Activated CD8-positive, alpha-beta memory T cell treated with anti-CD3 and anti-CD28 coated beads for 24 hours (primary cell): ENCODE results near the gene GPD1L.
"Not testable (repeated sequence)": the region's sequence is repeated elsewhere in the genome, so short reads cannot be mapped to it uniquely, and the experiment has no call there.

ENCODE experiments used
- DNase-seq: peaks from one replicate; pipeline ENCODE4 v3.0.0-alpha.2; 2020

GPD1L gene

GRCh38 chr3:32106132-32106928, at the start of gene GPD1L:
TSS of gene GPD1L (plus strand) at chr3:32106620. CDS start at chr3:32106712, 92 bp downstream.
- DNase-seq, result peak; percentile 95

- not testable (repeated sequence) for DNase-seq
Measured at GRCh38 chr3:32058465-32058864, 48.0 kb upstream of the GPD1L start.

- DNase-seq, result no peak
Measured at GRCh38 chr3:32062950-32063582, 43.4 kb upstream of the GPD1L start.

DNA sequence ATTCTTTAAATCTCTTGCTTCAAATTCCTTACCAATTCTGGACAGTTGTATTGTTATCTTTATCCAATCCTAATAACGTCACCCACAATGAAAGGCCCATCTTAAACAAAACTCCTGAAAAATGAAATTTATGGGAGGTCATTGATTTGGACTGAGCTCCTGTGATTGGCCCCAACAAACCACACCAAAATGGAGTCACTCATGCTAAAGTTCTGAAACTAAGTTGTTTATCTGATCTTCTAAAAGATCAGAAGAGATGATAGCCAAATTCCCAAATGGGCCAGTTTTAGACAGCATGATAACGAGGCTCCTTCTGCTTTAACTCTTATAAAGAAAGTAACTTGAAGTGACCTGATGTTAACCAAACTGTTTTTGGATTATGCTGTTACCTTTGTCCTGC, 39.7 kb upstream of the GPD1L start:
- DNase-seq, result no peak

DNA sequence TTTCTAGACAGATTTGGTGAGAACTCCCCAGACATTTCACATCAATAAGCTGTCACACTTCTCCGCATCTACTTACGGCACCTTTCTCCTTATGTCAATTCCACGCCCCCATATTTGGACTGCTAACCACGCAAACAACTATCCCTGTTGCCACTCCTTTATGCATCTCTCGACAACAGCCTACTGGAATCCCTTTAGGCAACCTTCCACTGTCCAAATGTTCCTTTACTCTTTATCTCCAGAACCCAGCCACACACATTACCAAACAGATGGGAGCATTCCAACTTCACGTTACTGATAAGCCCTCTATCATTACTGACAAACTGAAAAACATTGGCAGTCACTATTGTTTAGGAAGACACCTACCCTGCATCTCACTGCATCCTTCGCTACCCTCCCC, 32.2 kb upstream of the GPD1L start:
- not testable (repeated sequence) for DNase-seq

GRCh38 chr3:32076566-32076965, 29.9 kb upstream of the GPD1L start:
- DNase-seq, result no peak

DNA sequence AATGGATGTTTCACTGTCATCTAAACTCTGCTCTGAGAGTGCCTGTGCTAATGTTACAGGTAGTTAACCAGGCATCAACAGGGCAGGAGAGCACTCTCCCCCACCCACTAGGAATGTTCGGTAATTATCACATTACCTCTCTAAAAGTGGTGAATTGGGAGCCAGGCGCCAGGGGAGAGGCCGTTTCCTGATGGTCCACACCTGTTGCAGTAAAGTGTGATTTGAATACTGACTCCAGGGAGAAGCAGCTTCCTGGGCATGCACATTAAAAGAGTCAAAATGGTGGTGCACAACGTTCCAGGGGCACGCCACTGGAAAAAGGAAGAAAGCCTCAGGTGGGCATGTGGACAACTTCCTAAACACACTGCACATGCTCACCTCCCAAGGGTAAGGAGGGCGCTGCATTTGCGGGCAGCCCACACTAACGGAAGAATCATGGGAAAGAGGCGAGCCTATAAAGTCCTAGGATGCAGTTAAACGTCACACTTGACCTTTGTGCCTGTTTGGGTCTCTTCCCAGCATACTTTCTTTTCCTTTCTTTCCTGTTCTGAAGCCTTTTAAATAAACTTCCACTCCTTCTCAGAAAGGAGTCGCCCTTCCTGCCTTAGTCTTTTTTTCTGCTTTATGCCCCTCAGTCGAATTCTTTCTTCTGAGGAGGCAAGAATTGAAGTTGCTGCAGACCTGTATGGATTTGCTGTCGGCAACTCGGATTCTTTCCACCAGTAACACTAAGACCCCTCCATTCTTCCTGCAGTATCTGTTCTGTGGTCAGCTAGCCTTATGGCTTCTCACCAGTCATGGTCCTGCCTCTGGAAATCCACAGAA, 28.9 kb upstream of the GPD1L start:
- no peak for DNase-seq

- DNase-seq, result no peak
Measured at GRCh38 chr3:32078085-32078634, 28.3 kb upstream of the GPD1L start.

DNA sequence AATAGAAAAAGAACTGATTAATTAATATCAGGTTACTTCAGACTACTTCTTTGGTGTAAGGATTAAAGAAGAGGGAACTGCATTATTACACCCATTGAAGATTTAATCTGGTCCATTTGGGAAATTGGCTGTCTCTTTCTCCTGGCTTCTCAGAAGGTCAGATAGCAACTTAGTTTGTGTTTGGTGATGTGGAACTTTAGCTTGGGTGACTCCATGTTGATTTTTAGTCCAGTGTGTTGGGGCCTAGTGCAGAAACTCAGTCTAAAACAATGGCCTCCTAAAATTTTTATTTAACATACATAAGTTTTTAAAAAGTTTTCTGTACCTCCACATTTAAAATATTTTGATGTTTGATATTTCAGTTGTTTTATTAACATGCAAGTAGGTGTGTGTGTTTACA, 27.6 kb upstream of the GPD1L start:
- DNase-seq, result no peak

GRCh38 chr3:32082721-32083120, 23.7 kb upstream of the GPD1L start:
- DNase-seq, result no peak

DNA sequence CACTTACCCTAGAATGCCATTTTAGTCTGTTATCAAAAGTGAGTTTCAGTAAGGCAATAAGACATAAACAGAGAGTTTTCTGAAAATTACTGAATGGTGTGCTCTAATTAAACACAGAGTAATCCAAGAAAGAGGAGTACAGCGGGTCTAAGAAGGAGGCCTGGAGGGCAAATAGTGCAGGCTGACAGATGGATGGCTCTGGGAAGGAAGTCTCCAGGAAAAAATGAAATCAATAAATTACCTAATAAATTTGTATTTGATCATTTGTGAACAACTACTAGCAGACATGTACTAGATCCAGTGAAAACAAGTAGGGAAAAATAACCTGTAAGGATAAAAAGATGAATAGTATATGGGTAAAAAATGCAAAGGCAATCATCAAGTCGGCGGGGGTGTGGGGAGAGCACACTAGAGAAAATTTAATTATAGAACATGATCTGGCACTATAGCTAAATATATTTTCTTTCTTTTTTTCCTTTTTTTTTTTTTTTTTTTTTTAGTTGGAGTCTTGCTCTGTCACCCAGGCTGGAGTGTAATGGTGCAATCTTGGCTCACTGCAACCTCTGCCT, 22.6 kb upstream of the GPD1L start:
- DNase-seq, result no peak

DNA sequence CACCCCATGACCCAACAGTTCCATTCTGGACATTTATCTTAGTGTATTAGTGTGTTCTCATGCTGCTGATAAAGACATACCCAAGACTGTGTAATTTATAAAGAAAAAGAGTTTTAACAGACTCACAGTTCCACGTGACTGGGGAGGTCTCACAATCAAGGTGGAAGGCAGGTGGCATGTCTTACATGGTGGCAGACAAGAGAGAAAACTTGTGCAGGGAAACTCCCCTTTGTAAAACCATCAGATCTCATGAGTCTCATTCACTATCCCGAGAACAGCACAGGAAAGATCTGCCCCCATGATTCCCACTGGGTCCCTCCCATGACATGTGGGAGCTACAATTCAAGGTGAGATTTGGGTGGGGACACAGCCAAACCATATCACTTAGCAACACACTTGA, 21.6 kb upstream of the GPD1L start:
- no peak for DNase-seq

GRCh38 chr3:32086464-32086863, 20.0 kb upstream of the GPD1L start:
- DNase-seq, result no peak

DNA sequence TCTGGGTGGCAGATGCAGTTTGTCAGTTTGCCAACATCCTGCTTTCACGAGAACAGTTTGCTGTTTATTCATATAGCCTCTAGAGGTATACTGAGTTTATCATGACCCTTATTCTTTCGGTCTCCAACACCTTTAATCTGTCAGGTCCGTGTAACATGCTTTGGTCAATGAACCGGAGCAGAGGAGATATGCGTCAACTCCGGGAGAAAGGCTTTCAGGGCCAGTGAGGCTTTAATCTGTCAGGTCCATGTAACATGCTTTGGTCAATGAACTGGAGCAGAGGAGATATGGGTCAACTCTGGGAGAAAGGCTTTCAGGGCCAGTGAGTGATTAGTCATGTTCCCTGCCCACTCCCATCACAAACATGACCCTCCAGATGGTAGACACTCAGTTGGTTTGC, 16.9 kb upstream of the GPD1L start:
- DNase-seq, result no peak

DNA sequence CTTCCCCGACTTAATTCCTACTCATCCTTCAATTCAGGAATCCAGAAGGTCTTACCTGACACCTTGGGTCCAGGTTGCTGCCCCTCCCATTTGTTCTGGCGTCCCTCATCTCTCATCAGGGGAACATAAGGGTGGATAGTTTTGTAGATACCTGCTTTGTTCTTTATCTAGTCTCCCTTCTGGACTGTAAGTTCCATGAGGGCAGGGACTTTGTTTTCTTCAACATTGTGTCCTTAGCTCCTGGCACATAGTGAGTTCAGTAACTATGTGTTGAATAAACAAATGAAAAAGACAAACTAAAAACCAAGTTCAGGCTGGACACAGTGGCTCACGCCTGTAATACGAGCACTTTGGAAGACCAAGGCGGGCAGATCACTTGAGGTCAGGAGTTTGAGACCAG, 13.2 kb upstream of the GPD1L start:
- DNase-seq, result no peak

DNA sequence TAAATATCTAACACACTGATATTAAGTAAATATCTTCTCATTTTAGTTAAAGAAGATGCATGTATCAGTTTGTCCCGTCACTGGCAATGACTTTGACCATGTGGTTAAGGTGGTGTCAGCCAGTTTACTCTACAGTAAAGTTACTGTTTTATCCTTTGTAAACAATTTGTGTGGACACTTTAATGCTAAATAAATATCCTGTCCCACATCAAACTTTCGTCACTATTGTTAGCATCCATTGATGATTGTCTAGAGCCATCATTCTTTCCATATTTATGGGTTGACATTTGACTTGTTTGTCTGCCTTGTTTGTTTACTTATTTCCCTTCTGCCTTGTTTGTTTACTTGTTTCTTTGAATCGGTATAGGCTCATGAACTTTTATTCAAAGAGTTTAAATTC, 11.0 kb upstream of the GPD1L start:
- no peak for DNase-seq

DNA sequence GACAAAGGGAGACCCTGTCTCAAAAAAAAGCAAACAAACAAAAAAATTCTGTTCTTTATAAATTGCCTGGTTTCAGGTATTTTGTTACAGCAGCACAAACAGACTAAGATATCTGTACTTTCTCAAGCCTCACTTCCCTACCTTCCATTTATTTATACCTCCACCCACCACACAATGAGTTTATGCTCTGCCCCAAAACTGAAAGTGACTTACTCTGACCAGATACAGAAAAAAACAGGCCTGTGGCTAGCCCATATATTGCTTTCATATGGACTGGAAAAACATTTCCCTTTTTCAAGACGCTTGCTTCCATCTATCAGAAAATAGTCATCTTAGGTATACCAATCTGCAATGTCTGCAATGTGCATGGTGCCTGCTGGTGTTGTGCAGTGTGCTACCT, 8.7 kb upstream of the GPD1L start:
- no peak for DNase-seq

DNA sequence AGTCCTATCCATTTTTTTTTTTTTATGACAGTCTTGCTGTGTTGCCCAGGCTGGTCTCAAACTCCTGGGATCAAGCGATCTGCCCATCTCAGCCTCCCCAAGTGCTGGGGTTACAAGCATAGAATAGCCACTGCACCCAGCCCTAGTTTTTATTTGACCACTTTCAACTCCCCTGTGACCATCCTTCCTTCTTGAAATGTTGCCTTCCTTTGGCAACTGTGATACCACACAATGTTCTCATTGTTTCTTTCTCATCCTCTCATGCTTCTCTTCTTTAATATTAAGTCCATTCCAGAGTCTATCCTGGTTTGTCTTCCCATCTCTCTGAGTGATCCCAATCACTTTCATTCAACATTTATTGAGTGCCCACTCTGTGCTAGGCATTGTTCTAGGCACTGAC, 7.9 kb upstream of the GPD1L start:
- DNase-seq, result no peak

- no peak for DNase-seq
Measured at GRCh38 chr3:32100465-32100864, 6.0 kb upstream of the GPD1L start.

- DNase-seq, result no peak
Measured at GRCh38 chr3:32102289-32102688, 4.1 kb upstream of the GPD1L start.

GRCh38 chr3:32104492-32104891, 1.9 kb upstream of the GPD1L start:
- DNase-seq, result no peak

GRCh38 chr3:32105291-32106131, 909 bp upstream of the GPD1L start:
- no peak for DNase-seq
